HG03066 (cell line): ENCODE data around the gene RASAL1.

Experiments used
- ATAC-seq: cut with Tn5 transposase; IDR thresholded peaks from one replicate; pipeline ENCODE4 v1.9.1; 2021; ENCODE audit warnings: low read depth; ENCODE audit not compliant: unreplicated experiment

The RASAL1 gene

DNA sequence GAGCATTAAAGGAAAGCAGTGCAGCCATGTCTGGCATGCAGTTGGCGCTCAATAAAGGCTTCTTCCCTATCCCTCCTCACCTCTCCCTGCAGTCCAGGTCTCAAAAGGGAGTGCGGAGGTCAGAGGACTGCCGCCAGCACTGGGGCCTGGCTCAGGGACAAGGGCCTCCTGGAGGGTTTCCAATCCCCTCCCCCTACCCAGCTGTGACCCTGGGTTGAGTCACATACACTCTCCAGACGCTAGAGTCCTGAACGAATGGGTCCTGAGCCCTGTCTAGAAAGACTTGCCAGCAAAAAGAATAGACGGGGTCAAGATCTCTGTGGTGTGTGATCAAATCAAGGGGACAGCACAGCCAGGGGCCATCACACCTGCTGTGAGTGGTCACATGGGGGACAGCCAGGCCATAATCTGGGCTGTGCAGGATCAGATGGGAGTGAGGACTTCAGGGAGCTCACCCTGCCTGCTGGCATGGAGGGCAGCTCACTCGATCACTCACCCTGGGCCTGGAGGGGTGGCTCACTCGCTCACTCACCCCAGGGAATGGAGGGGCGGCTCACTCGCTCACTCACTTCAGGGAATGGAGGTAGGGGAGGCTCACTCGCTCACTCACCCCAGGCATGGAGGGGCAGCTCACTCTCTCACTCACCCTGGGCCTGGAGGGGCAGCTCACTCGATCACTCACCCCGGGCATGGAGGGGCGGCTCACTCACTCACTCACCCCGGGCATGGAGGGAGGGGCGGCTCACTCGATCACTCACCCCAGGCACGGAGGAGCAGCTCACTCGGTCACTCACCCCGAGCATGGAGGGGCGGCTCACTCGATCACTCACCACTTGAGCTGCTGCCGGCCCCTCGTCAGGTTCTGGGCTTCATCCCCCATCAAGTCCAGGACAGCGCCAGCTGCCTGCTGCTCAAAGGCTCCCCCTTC, 26.8 kb upstream of the RASAL1 start:
- ATAC-seq, result no peak

DNA sequence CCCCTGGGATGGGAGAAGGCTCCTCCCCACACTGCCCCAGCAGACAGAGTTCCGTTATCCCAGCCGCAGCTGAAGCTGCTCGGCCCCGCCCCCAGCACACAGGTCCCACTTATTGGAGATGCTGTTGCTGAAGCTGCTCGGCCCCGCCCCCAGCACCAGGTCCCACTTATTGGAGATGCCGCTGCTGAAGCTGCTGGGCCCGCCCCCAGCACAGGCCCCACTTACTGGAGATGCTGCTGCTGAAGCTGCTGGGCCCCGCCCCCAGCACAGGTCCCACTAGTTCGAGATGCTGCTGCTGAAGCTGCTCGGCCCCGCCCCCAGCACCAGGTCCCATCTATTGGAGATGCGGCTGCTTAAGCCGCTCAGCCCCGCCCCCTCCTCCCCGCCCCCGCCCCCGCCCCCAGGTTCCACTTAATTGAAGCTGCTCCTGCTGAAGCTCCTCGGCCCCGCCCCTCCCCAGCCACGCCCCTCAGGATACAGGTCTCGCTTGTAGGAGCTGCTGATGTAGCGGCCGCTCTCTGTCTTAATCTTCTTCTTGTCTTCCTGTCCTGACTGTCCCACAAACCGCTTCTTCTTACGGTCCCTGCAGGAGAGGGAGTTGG, 26.0 kb upstream of the RASAL1 start:
- no peak for ATAC-seq

DNA sequence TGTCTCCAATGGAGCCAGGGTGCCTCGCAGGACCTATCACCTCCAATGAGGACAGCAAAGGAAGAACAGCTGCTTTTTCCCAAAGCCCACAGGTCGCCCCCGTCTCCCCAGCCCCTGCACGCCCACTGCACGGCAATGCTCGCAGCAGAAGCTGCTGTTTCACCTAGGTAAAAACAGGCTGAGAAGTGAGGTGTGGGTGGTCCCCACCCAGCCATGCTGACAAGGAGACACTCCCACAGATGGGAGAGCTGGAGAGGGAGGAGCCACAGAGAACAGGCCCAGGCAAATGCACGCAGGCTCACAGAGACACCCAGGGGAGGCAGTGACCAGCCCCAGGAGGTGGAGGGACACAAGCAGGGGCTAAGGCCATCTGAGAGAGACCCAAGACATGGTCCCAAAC, 24.4 kb upstream of the RASAL1 start:
- no peak for ATAC-seq

DNA sequence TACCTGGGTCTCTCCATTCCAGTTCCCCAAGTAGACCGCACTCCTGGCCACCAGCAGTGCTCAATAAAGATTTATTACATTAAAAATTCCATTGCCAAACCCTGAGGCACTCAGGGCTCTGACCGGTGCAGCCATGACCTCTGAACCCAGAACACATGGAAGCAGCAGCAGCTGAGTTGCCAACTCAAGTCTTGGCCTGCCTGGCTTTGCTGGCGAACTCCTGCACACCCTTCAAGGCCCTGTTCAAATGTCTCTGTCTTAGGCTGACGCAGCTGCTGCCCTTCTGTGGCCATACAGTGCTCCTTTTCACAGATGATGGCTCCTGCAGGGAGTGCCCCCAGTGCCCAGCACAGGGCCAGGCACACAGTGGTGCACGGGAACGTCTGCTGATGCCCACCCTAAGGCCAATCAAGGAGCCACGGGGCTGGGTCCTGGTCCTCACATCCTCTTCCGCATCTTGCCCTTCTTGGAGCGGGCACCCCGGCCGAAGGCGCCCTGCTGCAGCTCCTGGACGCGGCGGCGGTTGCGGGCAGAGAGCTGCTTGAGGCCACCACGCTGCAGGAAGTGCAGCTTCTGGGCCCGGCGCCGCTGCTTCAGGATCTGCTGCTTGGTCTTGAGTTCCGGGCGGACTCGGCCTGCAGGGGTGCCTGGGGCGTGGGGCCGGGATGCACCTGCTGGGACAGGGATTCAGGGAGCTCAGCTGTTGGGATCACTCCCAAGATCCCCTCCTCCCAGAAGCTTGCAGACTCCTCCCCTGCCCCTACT, 23.1 kb upstream of the RASAL1 start:
- ATAC-seq, result no peak

- no peak for ATAC-seq
Measured at GRCh38 chr12:113157218-113157859, 21.8 kb upstream of the RASAL1 start.

DNA sequence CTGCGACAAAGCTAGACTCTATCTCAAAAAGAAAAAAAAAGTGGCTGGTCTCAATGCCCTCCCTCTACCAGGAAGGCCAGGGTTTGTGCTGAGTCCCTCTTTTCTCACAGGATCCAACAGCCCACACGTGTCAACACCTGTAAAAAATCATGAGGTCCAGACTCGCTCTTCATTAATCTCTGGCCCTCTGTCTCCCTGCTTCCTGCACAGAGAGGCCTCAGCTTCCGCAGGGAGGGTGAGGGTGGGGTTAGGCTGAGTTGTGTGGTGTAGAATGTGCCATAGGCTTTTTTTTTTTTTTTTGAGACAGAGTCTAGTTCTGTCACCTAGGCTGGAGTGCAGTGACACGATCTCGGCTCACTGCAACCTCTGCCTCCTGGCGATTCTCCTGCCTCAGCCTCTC, 20.1 kb upstream of the RASAL1 start:
- no peak for ATAC-seq

DNA sequence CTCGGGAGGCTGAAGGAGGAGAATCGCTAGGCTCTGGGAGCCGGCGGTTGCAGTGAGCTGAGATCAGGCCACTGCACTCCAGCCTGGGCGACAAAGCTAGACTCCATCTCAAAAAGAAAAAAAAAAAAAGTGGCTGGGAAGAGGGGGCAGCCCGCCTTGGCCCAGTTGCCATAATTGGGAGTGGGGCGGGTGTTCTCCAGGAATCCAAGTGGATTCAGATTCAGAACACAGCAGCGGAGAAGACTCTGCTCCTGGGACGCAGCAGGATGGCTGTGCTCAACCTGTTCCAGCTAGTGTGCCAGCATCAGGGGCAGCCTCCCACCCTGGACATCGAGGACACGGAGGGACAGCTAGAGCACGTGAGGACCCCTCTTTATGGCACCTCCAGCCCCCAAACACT, 19.5 kb upstream of the RASAL1 start:
- no peak for ATAC-seq

DNA sequence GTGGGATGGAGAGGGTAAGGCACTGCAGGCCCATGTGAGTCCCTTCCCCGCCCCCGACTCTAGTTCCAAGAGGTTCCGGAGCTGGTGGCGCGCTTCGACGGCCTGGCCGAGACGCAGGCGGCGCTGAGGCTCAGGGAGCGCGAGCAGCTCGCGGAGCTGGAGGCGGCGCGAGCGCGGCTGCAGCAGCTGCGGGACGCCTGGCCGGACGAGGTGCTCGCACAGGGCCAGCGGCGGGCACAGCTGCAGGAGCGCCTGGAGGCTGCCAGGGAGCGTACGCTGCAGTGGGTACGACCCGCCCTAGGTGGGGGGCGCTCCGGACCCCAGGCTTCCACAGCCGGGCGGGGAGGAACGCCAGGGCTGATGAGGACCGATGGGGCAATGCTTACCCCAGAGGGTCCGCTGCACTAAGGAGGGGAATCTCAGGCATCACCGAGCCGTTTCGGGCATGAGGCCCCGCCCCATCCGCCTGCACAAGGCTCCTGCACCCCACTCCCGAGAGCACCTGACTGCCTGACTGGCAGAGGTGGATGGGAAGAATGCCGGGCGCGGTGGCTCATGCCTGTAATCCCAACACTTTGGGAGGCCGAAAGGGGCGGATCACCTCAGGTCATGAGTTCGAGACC, 18.9 kb upstream of the RASAL1 start:
- ATAC-seq, result no peak

DNA sequence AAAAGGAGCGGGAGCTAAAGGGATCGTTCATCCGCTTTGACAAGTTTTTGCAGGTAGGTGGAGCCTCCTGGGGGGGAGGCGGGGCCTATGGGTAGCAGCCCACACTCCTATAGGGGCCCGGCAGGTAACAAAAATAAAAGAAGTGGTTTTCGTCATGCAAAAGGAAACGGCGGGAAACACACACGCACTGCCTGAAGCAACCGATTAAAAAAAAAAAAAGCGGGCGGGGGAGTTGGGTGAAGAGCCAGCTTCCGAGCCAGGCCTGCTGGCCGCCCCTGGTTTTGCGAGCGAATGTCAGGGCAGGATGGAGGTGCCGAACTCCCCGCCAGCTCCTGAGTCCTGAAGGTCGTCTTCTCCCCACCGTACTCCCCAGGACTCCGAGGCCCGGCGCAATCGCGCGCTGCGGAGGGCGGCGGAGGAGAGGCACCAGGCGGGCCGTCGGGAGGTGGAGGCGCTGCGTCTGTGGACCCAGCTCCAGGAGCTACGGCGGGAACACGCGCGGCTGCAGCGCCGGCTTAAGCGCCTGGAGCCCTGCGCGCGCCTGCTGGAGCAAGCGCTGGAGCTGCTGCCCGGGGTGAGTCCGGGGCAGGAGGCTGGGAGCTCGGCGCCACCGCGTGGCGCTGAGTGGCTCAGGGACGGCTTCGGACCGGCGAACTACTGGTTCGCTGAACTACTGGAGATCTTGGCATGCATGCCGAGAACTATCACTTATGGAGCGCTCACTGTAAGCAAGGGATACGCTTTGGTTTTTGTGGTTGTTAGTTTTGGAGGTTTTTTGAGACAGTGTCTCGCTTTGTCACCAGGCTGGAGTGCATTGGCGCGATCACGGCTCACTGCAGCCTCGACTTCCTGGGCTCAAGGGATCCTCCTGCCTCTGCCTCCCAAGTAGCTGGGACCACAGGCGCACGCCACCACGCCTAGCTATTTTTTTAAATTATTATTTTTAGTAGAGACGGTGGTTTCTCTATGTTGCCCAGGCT, 17.6 kb upstream of the RASAL1 start:
- ATAC-seq, result no peak

DNA sequence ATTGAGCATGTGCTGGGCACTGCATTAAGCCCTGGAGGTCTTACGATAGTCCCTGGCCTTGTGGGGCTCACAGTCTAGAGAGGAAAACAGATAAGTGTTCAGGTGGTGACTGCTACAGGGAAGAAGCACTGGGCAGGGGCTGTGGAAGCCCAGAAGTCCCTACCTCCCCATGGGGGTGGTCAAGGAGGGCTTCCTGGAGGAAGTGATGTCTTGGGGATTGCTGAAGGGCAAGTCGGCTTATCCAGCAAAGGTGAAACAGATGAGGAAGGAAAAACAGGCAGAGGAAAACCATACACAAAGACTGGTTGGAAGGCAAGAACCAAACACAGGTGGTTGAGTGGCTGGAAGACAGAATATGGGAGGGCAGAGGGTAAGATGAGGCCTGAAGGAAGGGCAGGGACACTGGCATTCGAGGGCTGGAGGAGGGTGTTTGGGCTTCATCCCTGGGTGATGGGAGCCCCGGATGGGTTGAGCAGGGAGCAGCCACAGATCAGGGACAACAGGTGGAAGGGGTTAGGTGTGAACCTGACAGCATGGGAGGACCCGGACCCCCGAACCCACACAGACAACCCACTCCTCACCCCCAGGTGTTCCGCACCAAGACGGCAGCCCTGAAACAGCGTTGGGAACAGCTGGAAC, 16.8 kb upstream of the RASAL1 start:
- no peak for ATAC-seq

GRCh38 chr12:113151655-113152054, 16.1 kb upstream of the RASAL1 start:
- no peak for ATAC-seq

DNA sequence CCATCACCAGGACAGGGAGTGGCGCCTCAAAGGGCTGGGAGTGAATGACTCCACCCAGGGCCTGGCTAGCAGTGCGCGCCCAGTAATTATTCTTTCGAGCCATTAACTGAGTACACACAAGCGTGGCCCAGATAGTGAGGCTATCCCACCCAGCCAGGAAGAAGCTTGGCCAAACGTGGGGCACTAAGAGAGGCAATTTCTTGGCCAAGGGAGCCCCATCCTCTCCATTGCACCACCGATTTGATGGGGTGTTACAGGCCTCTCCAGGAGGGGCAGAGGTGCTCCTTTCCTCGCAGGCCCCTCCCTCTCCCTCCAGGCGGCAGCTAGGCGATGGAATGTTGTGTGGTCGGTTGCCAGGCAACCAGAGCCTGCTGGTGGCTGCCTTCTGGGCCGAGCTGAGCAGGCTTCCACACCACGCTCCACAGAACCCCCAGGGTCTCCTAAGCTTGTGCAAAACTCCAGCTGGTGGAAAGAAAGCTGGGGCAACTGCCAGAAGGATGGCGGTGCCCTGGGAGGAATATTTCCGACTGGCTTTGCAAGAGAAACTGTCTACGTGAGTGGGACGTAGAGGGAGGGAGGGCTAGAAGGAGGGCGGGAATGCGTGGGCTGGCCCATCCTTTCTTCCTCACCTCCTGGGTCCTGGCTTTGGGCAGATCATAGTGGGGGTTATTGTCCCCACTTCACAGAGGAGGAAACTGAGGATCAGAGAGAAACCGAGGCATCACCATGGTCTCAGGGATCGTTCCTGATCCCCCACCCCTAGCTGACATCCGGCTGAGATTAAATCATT, 14.0 kb upstream of the RASAL1 start, which contains the start of gene CFAP73:
CFAP73 (plus strand) TSS at position 364 of the 790 bp plus-strand sequence; CDS start at position 498, 134 bp downstream.
- no peak for ATAC-seq

DNA sequence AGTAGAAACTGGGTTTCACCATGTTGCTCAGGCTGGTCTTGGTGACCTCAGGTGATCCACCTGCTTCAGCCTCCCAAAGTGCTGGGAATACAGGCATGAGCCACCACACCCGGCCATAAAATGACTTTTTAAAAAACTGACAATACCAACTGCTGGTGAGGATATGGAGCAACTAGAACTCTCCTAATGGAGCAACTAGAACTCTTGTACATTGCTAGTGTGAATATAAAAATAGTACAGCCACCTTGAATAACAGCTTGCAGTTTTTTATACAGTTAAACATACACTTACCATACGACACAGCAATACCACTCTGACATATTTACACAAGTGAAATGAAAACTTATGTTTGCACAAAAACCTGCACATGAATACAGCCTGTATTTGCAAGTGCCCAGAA, 11.4 kb upstream of the RASAL1 start:
- ATAC-seq, result no peak

DNA sequence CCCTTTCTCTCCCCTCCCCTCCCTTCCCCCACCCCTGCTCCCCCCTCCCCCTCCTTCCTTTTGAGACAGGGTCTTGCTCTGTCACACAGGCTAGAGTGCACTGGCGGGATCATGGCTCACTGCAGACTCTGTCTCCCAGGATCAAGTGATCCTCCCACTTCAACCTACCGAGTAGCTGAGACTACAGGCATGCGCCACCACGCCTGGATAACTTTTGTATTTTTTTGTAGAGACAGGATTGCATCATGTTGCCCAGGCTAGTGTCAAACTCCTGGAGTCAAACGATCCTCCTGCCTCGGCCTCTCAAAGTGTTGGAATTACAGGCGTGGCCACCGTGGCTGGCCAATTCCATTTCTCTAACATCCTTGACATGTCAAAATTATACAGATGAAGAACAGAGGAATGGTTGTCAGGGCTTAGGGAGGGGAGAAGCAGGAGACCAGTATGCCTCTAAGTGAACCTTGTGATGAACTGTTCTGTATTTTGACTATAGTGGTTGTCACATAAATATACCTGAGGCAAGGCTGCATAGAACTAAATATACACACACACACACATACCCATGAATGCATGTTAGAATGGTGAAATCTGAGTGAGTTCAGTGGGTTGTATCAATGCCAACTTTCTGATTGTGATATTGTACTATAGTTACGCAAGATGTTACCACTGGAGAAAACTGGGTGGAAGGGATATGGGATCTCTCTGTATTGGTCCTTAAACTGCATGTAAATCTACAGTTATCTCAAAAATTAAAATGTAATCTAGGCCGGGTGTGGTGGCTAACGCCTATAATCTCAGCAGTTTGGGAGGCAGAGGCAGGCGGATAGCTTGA, 10.4 kb upstream of the RASAL1 start:
- no peak for ATAC-seq

DNA sequence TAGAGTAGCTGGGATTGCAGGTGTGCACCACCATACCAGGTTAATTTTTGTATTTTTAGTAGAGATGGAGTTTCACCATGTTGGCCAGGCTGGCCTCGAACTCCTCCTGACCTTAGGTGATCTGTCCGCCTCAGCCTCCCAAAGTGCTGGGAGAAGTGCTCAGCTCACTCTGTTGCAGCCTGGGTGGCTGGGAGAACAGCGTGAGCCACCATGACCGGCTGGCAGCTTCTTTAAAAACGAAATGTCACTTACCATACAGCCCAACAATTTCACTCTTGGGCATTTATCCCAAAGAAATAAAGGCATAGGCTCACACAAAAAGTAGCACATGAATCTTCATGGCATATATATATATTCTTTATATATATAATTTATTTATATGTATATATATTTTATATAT, 9.2 kb upstream of the RASAL1 start:
- ATAC-seq, result no peak

DNA sequence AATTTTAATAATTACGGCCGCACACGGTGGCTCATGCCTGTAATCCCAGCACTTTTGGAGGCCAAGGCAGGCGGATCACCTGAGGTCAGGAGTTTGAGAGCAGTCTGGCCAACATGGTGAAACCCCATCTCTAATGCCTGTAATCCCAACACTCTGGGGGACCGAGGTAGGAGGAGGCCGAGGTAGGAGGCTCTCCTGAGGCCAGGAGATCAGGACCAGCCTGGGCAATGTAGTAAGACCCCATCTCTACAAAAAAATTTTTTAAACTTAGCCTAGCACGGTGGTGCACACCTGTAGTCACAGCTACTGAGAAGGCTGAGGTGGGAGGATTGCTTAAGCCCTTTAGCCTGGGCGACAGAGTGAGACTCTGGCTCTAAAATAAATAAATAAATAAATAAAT, 8.4 kb upstream of the RASAL1 start:
- no peak for ATAC-seq

GRCh38 chr12:113142886-113143332, 7.3 kb upstream of the RASAL1 start:
- ATAC-seq, result no peak
